H1 (cell line): ENCODE measurements around the gene HSPA4L. TPM values are rescaled to one million over a fixed set of nuclear protein-coding genes. Genes with fewer than 3 reads are reported as not detected.

Experiments used
- CTCF ChIA-PET: fragments of 300-600 bp; sonication (Branson Sonifier 250); formaldehyde crosslinking; loops from one replicate; lab custom pipeline; 2021; ENCODE audit not compliant: partially characterized antibody; lab: Charles Lee
- POLR2A ChIA-PET: fragments of 300-600 bp; sonication (Branson Sonifier 250); formaldehyde crosslinking; loops from one replicate; lab custom pipeline; 2021; ENCODE audit warnings: inconsistent platforms; ENCODE audit not compliant: partially characterized antibody; lab: Charles Lee
- DNase-seq, 2 experiments: peaks; one replicate each; pipeline versions ENCODE4 v3.0.0 to v3.0.0-alpha.2; 2010 to 2022; ENCODE audit warnings: low spot score in 2 of 2, low read depth in 1 of 2, mixed read lengths in 1 of 2
- FAIRE-seq: peaks from 2 replicates; lab custom pipeline; 2011; peaks lifted over from hg19 to GRCh38; lab: Jason Lieb, UNC
- H2AFZ ChIP-seq: 2 replicates; pipeline ENCODE4 v1.8.1; 2012; ENCODE audit warnings: low read length, inconsistent platforms
- H2AK5ac ChIP-seq: 2 replicates; pipeline ENCODE4 v1.6.1; 2013; ENCODE audit warnings: low read depth, low read length
- H2BK120ac ChIP-seq: replicated peaks from 2 replicates; pipeline ENCODE3; 2013; ENCODE audit warnings: low read depth, low read length, inconsistent platforms
- H2BK12ac ChIP-seq: 2 replicates; pipeline ENCODE4 v1.6.1; 2013; ENCODE audit warnings: low read depth, low read length
- H2BK15ac ChIP-seq: 2 replicates; pipeline ENCODE4 v1.6.1; 2013; ENCODE audit warnings: low read length
- H2BK20ac ChIP-seq: 2 replicates; pipeline ENCODE4 v1.6.1; 2013; ENCODE audit warnings: low read length
- H2BK5ac ChIP-seq: 2 replicates; pipeline ENCODE4 v1.6.1; 2013; ENCODE audit warnings: low read depth, low read length
- H3K14ac ChIP-seq: 2 replicates; pipeline ENCODE4 v1.6.1; 2013; ENCODE audit warnings: inconsistent platforms; ENCODE audit not compliant: insufficient read length
- H3K18ac ChIP-seq: 2 replicates; pipeline ENCODE4 v1.6.1; 2013; ENCODE audit warnings: low read length; ENCODE audit errors: extremely low read depth
- H3K23ac ChIP-seq: 2 replicates; pipeline ENCODE4 v1.6.1; 2013; ENCODE audit warnings: inconsistent platforms; ENCODE audit not compliant: insufficient read length
- H3K23me2 ChIP-seq: 2 replicates; pipeline ENCODE4 v1.6.1; 2013; ENCODE audit warnings: low read depth, low read length
- H3K27ac ChIP-seq: 2 replicates; pipeline ENCODE4 v1.6.1; 2011; ENCODE audit warnings: low read depth, low read length, inconsistent platforms
- H3K27me3 ChIP-seq, 4 experiments: replicated peaks in 1 of 4; 1 replicate in 1 of 4; 2 replicates in 3 of 4; pipeline versions ENCODE4 v1.6.1 to v1.8.1; 2011 to 2013; ENCODE audit warnings: low read length in 3 of 4, mild to moderate bottlenecking in 3 of 4, inconsistent platforms in 2 of 4, mixed read lengths in 2 of 4, moderate library complexity in 1 of 4; ENCODE audit not compliant: control insufficient read depth in 3 of 4, insufficient read depth in 3 of 4; ENCODE audit errors: extremely low read depth in 1 of 4
- H3K36me3 ChIP-seq, 4 experiments: 2 replicates each; pipeline versions ENCODE4 v1.6.1 to v1.8.1; 2011 to 2013; ENCODE audit warnings: mild to moderate bottlenecking in 4 of 4, low read length in 3 of 4, moderate library complexity in 2 of 4, control low read depth in 1 of 4, inconsistent platforms in 1 of 4; ENCODE audit not compliant: insufficient read depth in 4 of 4, control insufficient read depth in 2 of 4
- H3K4ac ChIP-seq: replicated peaks from 2 replicates; pipeline ENCODE3; 2013; ENCODE audit warnings: low read length, low read depth, mixed read lengths, inconsistent platforms; ENCODE audit not compliant: insufficient read length
- H3K4me1 ChIP-seq, 4 experiments: replicated peaks in 1 of 4; 1 replicate in 1 of 4; 2 replicates in 3 of 4; pipeline versions ENCODE4 v1.6.1 to v1.8.1; 2011 to 2013; ENCODE audit warnings: low read length in 3 of 4, inconsistent platforms in 2 of 4, mixed read lengths in 1 of 4; ENCODE audit not compliant: insufficient read depth in 4 of 4, control insufficient read depth in 3 of 4
- H3K4me2 ChIP-seq, 2 experiments: 2 replicates each; pipeline versions ENCODE4 v1.6.1 to v1.8.1; 2011 to 2013; ENCODE audit warnings: low read depth in 2 of 2, low read length in 2 of 2, control low read depth in 1 of 2, inconsistent platforms in 1 of 2, mild to moderate bottlenecking in 1 of 2; ENCODE audit not compliant: insufficient read depth in 1 of 2
- H3K4me3 ChIP-seq, 4 experiments: fragments of 200-600, 300-600 bp in 1 of 4; sonication (generic), shearing (Covaris generic), sonication (Bioruptor Twin) in 1 of 4; 2 replicates each; pipeline versions ENCODE4 v1.5.1 to v1.8.1; 2011 to 2016; ENCODE audit warnings: low read length in 4 of 4, low read depth in 3 of 4, control low read depth in 2 of 4, inconsistent platforms in 2 of 4, mild to moderate bottlenecking in 2 of 4, mixed read lengths in 1 of 4, moderate library complexity in 1 of 4; ENCODE audit not compliant: insufficient read depth in 2 of 4; ENCODE audit errors: extremely low read depth in 1 of 4
- H3K56ac ChIP-seq: replicated peaks from 2 replicates; pipeline ENCODE3; 2013; ENCODE audit warnings: low read depth, mild to moderate bottlenecking, mixed read lengths, low read length, inconsistent platforms; ENCODE audit not compliant: insufficient read length
- H3K79me1 ChIP-seq: 2 replicates; pipeline ENCODE4 v1.6.1; 2013; ENCODE audit warnings: low read depth, low read length, control low read depth
- H3K79me2 ChIP-seq, 2 experiments: 2 replicates each; pipeline versions ENCODE4 v1.6.1 to v1.8.1; 2012 to 2013; ENCODE audit warnings: low read length in 2 of 2, mild to moderate bottlenecking in 2 of 2, inconsistent platforms in 1 of 2; ENCODE audit not compliant: insufficient read depth in 2 of 2, control insufficient read depth in 1 of 2
- H3K9ac ChIP-seq, 4 experiments: replicated peaks in 1 of 4; 1 replicate in 1 of 4; 2 replicates in 3 of 4; pipeline versions ENCODE4 v1.6.1 to v1.8.1; 2011 to 2013; ENCODE audit warnings: low read depth in 3 of 4, low read length in 3 of 4, control low read depth in 2 of 4, mild to moderate bottlenecking in 2 of 4, moderate library complexity in 2 of 4, inconsistent platforms in 1 of 4; ENCODE audit errors: extremely low read depth in 1 of 4
- H3K9me3 ChIP-seq, 2 experiments: 2 replicates each; pipeline versions ENCODE4 v1.6.1 to v1.8.1; 2012 to 2013; ENCODE audit warnings: mild to moderate bottlenecking in 2 of 2, moderate library complexity in 2 of 2, control low read depth in 1 of 2, inconsistent platforms in 1 of 2, low read depth in 1 of 2, low read length in 1 of 2, mixed read lengths in 1 of 2; ENCODE audit not compliant: insufficient read depth in 2 of 2
- H4K20me1 ChIP-seq, 2 experiments: replicated peaks in 1 of 2; 2 replicates each; pipeline versions ENCODE3 to v1.8.1; 2011 to 2013; ENCODE audit warnings: inconsistent platforms in 2 of 2, low read length in 2 of 2, mild to moderate bottlenecking in 1 of 2; ENCODE audit not compliant: insufficient read depth in 2 of 2, control insufficient read depth in 1 of 2
- H4K5ac ChIP-seq: 2 replicates; pipeline ENCODE4 v1.6.1; 2013; ENCODE audit warnings: low read length, low read depth, mixed read lengths, inconsistent platforms; ENCODE audit not compliant: insufficient read length
- H4K8ac ChIP-seq: 2 replicates; pipeline ENCODE4 v1.8.0; 2013; ENCODE audit warnings: mild to moderate bottlenecking, moderate library complexity, low read length, inconsistent platforms; ENCODE audit not compliant: insufficient read depth; ENCODE audit errors: extremely low read depth
- H4K91ac ChIP-seq: replicated peaks from 2 replicates; pipeline ENCODE3; 2013; ENCODE audit warnings: low read length, mixed read lengths, inconsistent platforms; ENCODE audit not compliant: insufficient read length
- BCL11A ChIP-seq, 2 experiments: IDR thresholded peaks; one replicate each; pipeline ENCODE4 v1.6.1; 2011; ENCODE audit warnings: low read depth in 2 of 2, low read length in 2 of 2, mild to moderate bottlenecking in 2 of 2
- CBX5 ChIP-seq: fragments of 300-800, 300-1000 bp; sonication (generic); IDR thresholded peaks from 2 replicates; pipeline ENCODE4 v1.7.1; 2016; ENCODE audit warnings: antibody characterized with exemption, low read length, low read depth
- CHD2 ChIP-seq: IDR thresholded peaks from 2 replicates; pipeline ENCODE4 v1.6.1; 2012; ENCODE audit warnings: low read length, improper control_type of control experiment
- HDAC6 ChIP-seq: IDR thresholded peaks from one replicate; pipeline ENCODE4 v1.7.1; 2012; ENCODE audit warnings: low read depth, mild to moderate bottlenecking, inconsistent platforms, low read length, moderate library complexity
- POLR2AphosphoS5 ChIP-seq: IDR thresholded peaks from 2 replicates; pipeline ENCODE4 v1.6.1; 2011; ENCODE audit warnings: low read depth, low read length
- SP2 ChIP-seq: IDR thresholded peaks from 2 replicates; pipeline ENCODE4 v1.6.1; 2012; ENCODE audit warnings: mild to moderate bottlenecking, low read length, inconsistent platforms
- SP4 ChIP-seq: IDR thresholded peaks from 2 replicates; pipeline ENCODE4 v1.6.1; 2012; ENCODE audit warnings: low read length, inconsistent platforms
- SUZ12 ChIP-seq: fragments of 200-600 bp; sonication (generic); IDR thresholded peaks from 2 replicates; pipeline ENCODE4 v1.6.1; 2012; ENCODE audit warnings: mild to moderate bottlenecking, inconsistent platforms, low read length, moderate library complexity, mixed read lengths
- TAF1 ChIP-seq: IDR thresholded peaks from 2 replicates; pipeline ENCODE4 v1.6.1; 2011; ENCODE audit warnings: mild to moderate bottlenecking, low read depth, low read length
- polyA plus RNA-seq, 7 experiments: library from polyadenylated mRNA; depleted of rRNA in 3 of 7; stranded (reverse) in 5 of 7; unstranded in 2 of 7; fragments of >200 nt in 5 of 7; fragments of 200-250 nt in 2 of 7; gene quantifications; 1 replicate in 5 of 7; 2 replicates in 1 of 7; 4 replicates in 1 of 7; pipeline versions ENCODE4 v1.2.1 to v1.2.3, GENCODE V29; 2011 to 2013; ENCODE audit warnings: missing spikeins in 2 of 7, mixed read lengths in 2 of 7
- total RNA-seq: library from RNA; stranded (reverse); fragmentation: NEBNext Ultra II Directional; extraction: Animal tissue kit (Norgen Biotek cat#: 25700); gene quantifications from 2 replicates; pipeline ENCODE4 v1.2.1, GENCODE V29; 2021
- TF ChIP-seq, protein P1 (sequence below): IDR thresholded peaks from 2 replicates; pipeline ENCODE4 v1.6.1; 2011; ENCODE audit warnings: low read length, improper control_type of control experiment

The HSPA4L gene
- total and polyA plus RNA-seq, 2 of the 8 experiments (the other 6 are each of a cell fraction or from before 2014, with no cell fraction given) = 0.65 to 4.7 TPM

DNA sequence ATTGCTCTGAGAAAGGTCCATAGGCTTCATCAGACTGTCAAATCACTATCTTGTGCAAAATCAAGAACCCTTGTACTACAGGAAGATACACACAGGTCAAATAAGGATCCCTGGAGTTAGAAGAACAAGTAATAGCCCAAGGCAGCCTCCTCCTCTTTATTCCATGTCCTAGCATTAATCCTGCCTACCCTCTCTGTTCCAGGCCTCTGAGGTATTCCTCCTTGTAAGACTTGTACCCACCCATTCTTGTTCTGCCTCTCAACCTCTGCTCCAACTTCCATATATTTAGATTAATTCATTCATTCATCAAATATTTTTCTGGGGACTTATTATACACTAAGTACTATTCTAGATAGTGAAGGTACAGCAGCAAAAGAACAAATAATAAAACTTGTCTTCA lies 88.2 kb downstream of the HSPA4L start:
- no peak overlapping the region for H3K9ac ChIP-seq
- H3K18ac ChIP-seq = no peak overlapping the region
- no peak overlapping the region for H3K27ac ChIP-seq
- H4K20me1 ChIP-seq = no peaks in the 10 kb centered on the region
- no peak overlapping the region for H2AK5ac ChIP-seq
- DNase-seq (no peak), FAIRE-seq (no peak)
- no peak overlapping the region for H2BK5ac ChIP-seq
- no peak overlapping the region for H3K4ac ChIP-seq
- H4K8ac ChIP-seq = no peak overlapping the region
- no peak overlapping the region for H2BK15ac ChIP-seq
- no peak overlapping the region for H2BK12ac ChIP-seq
- no peak overlapping the region for H3K14ac ChIP-seq
- no peak overlapping the region for H4K91ac ChIP-seq
- no peak overlapping the region for H4K5ac ChIP-seq
- ChIA-PET POLR2A (interaction anchor here (3.4 kb wide), 1 partner anchor 11 kb away, joined by 13 read pairs; the partner anchor contains the start of gene PLK4), CTCF (no interaction called here)
- no peak for TF ChIP-seq SP4
- TF ChIP-seq TAF1 = no peak
- no peak for TF ChIP-seq BCL11A (IDR thresholded peaks at IDR 0.05; ENCODE audit: low read depth in 2 of 2, low read length in 2 of 2)
- TF ChIP-seq CBX5 = no peak
- TF ChIP-seq SP2 = no peak
- TF ChIP-seq POLR2AphosphoS5 = no peak
- TF ChIP-seq, protein P1, sequence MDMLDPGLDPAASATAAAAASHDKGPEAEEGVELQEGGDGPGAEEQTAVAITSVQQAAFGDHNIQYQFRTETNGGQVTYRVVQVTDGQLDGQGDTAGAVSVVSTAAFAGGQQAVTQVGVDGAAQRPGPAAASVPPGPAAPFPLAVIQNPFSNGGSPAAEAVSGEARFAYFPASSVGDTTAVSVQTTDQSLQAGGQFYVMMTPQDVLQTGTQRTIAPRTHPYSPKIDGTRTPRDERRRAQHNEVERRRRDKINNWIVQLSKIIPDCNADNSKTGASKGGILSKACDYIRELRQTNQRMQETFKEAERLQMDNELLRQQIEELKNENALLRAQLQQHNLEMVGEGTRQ = no peak
- no peak for TF ChIP-seq CHD2
- no peak for TF ChIP-seq SUZ12
- TF ChIP-seq HDAC6 = no peak
- H3K4me3 ChIP-seq = no peak overlapping the region
- H3K4me1 ChIP-seq = no peaks in the 10 kb centered on the region
- no peak overlapping the region for H2BK20ac ChIP-seq
- no peak overlapping the region for H3K23ac ChIP-seq
- no peaks in the 10 kb centered on the region for H3K23me2 ChIP-seq
- no peaks in the 10 kb centered on the region for H3K9me3 ChIP-seq
- no peaks in the 10 kb centered on the region for H3K79me2 ChIP-seq
- no peaks in the 10 kb centered on the region for H3K27me3 ChIP-seq
- peaks cover 0 to 5% (median 0%) of the 10 kb centered on the region in 4 experiments; a peak in 2 of 8 replicates for H3K36me3 ChIP-seq
- no peak overlapping the region for H2BK120ac ChIP-seq
- no peak overlapping the region for H3K56ac ChIP-seq
- H3K4me2 ChIP-seq = no peak overlapping the region
- no peaks in the 10 kb centered on the region for H3K79me1 ChIP-seq
- H2AFZ ChIP-seq = no peak overlapping the region
